ENCODE data around the gene XPC.

XPC gene

GRCh38 chr3:14206548-14207177 lies 28.3 kb upstream of the XPC start:
- DNase-seq: peak; percentile 68

- DNase-seq: no peak
Measured at GRCh38 chr3:14204515-14205284, 26.3 kb upstream of the XPC start.

GRCh38 chr3:14203521-14204079 lies 25.2 kb upstream of the XPC start:
- peak; percentile 86 for DNase-seq

GRCh38 chr3:14202874-14203520 lies 24.6 kb upstream of the XPC start:
- DNase-seq: no peak

- no peak for DNase-seq
Measured at GRCh38 chr3:14201940-14202684, 23.7 kb upstream of the XPC start.

- no peak for DNase-seq
Measured at GRCh38 chr3:14200841-14201240, 22.4 kb upstream of the XPC start.

GRCh38 chr3:14200276-14200675 lies 21.9 kb upstream of the XPC start:
- no peak for DNase-seq

GRCh38 chr3:14199641-14200040 lies 21.2 kb upstream of the XPC start:
- no peak for DNase-seq

GRCh38 chr3:14194865-14195264 lies 16.5 kb upstream of the XPC start:
- DNase-seq: no peak

- no peak for DNase-seq
Measured at GRCh38 chr3:14188041-14188754, 9.8 kb upstream of the XPC start.

GRCh38 chr3:14186854-14187458 lies 8.6 kb upstream of the XPC start:
- DNase-seq: no peak

- no peak for DNase-seq
Measured at GRCh38 chr3:14183015-14183577, 4.7 kb upstream of the XPC start.

GRCh38 chr3:14181253-14181652 lies 2.9 kb upstream of the XPC start:
- no peak for DNase-seq

GRCh38 chr3:14179795-14180194 lies 1.4 kb upstream of the XPC start:
- DNase-seq: no peak

GRCh38 chr3:14179114-14179465 lies 689 bp upstream of the XPC start:
- DNase-seq: no peak

GRCh38 chr3:14177580-14178246 lies 688 bp downstream of the XPC start:
- DNase-seq: no peak

- no peak for DNase-seq
Measured at GRCh38 chr3:14175383-14176037, 2.9 kb downstream of the XPC start.

- no peak for DNase-seq
Measured at GRCh38 chr3:14174483-14174882, 3.9 kb downstream of the XPC start.

- no peak for DNase-seq
Measured at GRCh38 chr3:14172496-14172895, 5.9 kb downstream of the XPC start.

- no peak for DNase-seq
Measured at GRCh38 chr3:14170531-14171159, 7.8 kb downstream of the XPC start.

All from islet precursor cell (in vitro differentiated cells).